ENCODE results near the gene EPHA6. TPM values are rescaled to one million over a fixed set of nuclear protein-coding genes. Genes with fewer than 3 reads are reported as not detected.

The EPHA6 gene
- total and polyA plus RNA-seq, 2 donors (not counting 1 experiment from before 2014, with no cell fraction given), result not detected

GRCh38 chr3:97409612-97410011, 595.2 kb downstream of the EPHA6 start:
- CTCF ChIA-PET, result no interaction called here
- no peak for TF ChIP-seq EZH2 (IDR thresholded peaks at IDR 0.05; ENCODE audit: borderline replicate concordance, insufficient read depth, low read depth, low read length, poor library complexity, severe bottlenecking)
- TF ChIP-seq, protein P1, sequence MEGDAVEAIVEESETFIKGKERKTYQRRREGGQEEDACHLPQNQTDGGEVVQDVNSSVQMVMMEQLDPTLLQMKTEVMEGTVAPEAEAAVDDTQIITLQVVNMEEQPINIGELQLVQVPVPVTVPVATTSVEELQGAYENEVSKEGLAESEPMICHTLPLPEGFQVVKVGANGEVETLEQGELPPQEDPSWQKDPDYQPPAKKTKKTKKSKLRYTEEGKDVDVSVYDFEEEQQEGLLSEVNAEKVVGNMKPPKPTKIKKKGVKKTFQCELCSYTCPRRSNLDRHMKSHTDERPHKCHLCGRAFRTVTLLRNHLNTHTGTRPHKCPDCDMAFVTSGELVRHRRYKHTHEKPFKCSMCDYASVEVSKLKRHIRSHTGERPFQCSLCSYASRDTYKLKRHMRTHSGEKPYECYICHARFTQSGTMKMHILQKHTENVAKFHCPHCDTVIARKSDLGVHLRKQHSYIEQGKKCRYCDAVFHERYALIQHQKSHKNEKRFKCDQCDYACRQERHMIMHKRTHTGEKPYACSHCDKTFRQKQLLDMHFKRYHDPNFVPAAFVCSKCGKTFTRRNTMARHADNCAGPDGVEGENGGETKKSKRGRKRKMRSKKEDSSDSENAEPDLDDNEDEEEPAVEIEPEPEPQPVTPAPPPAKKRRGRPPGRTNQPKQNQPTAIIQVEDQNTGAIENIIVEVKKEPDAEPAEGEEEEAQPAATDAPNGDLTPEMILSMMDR (IDR thresholded peaks at IDR 0.05), result no peak
- peaks cover 5% of the 10 kb centered on the region for H3K9me3 Mint-ChIP-seq (ENCODE audit: insufficient read depth)
- H3K4me3 Mint-ChIP-seq, result no peak overlapping the region
- H3K9ac ChIP-seq (ENCODE audit: low read length), result no peak overlapping the region
- DNase-seq, result no peak
- no peaks in the 10 kb centered on the region for H3K36me3 ChIP-seq (replicated peaks in 1 of 2; ENCODE audit: control extremely low read depth in 1 of 2, control insufficient read depth in 1 of 2, extremely low read depth in 1 of 2, insufficient read depth in 2 of 2, low read length in 1 of 2)
- no peak overlapping the region for H3K4me2 ChIP-seq (replicated peaks; ENCODE audit: low read depth, low read length, poor library complexity, severe bottlenecking)
- POLR2A ChIA-PET, result no interaction called here
- ATAC-seq (ENCODE audit: low read depth), result no peak
- intact Hi-C loops (cut with micrococcal nuclease), result no loop called here
- H3K27ac Mint-ChIP-seq, result no peak overlapping the region
- H4K20me1 ChIP-seq (ENCODE audit: control insufficient read depth, insufficient read depth, low read length, poor library complexity, severe bottlenecking), result no peaks in the 10 kb centered on the region
- H2AFZ ChIP-seq (ENCODE audit: insufficient read depth, low read depth, low read length, poor library complexity, severe bottlenecking), result no peak overlapping the region
- H3K79me2 ChIP-seq (ENCODE audit: control insufficient read depth, insufficient read depth, low read length), result no peaks in the 10 kb centered on the region
- H3K27me3 ChIP-seq (replicated peaks in 1 of 4; ENCODE audit: control extremely low read depth in 1 of 4, control insufficient read depth in 3 of 4, insufficient read depth in 4 of 4, low read length in 3 of 4), result no peaks in the 10 kb centered on the region
- H3K27ac ChIP-seq (ENCODE audit: low read length in 2 of 2), result no peak overlapping the region
- no peaks in the 10 kb centered on the region for H3K4me1 Mint-ChIP-seq
- H3K9me3 ChIP-seq (ENCODE audit: control extremely low read depth in 1 of 3, control insufficient read depth in 2 of 3, insufficient read depth in 1 of 3, low read length in 2 of 3), result no peaks in the 10 kb centered on the region
- H3K4me3 ChIP-seq (ENCODE audit: control extremely low read depth in 1 of 5, extremely low read depth in 1 of 5, insufficient read depth in 1 of 5, low read depth in 2 of 5, low read length in 4 of 5), result no peak overlapping the region
- H3K4me1 ChIP-seq (ENCODE audit: control insufficient read depth in 2 of 2, insufficient read depth in 2 of 2, low read length in 2 of 2), result no peaks in the 10 kb centered on the region
- no peaks in the 10 kb centered on the region for H3K27me3 Mint-ChIP-seq

GRCh38 chr3:97421565-97421964, 607.2 kb downstream of the EPHA6 start:
- Histone ChIP-seq H3K9ac (ENCODE audit: low read length) (no peak overlapping the region), H3K79me2 (ENCODE audit: control insufficient read depth, insufficient read depth, low read length) (no peaks in the 10 kb centered on the region), H3K4me3 (ENCODE audit: control extremely low read depth in 1 of 5, extremely low read depth in 1 of 5, insufficient read depth in 1 of 5, low read depth in 2 of 5, low read length in 4 of 5) (no peak overlapping the region), H3K27me3 (replicated peaks in 1 of 4; ENCODE audit: control extremely low read depth in 1 of 4, control insufficient read depth in 3 of 4, insufficient read depth in 4 of 4, low read length in 3 of 4) (no peaks in the 10 kb centered on the region), H2AFZ (ENCODE audit: insufficient read depth, low read depth, low read length, poor library complexity, severe bottlenecking) (no peak overlapping the region), H3K9me3 (ENCODE audit: control extremely low read depth in 1 of 3, control insufficient read depth in 2 of 3, insufficient read depth in 1 of 3, low read length in 2 of 3) (peaks cover 0 to 7% (median 0%) of the 10 kb centered on the region in 3 donors), H3K4me2 (replicated peaks; ENCODE audit: low read depth, low read length, poor library complexity, severe bottlenecking) (no peak overlapping the region), H3K4me1 (ENCODE audit: control insufficient read depth in 2 of 2, insufficient read depth in 2 of 2, low read length in 2 of 2) (no peaks in the 10 kb centered on the region), H3K36me3 (replicated peaks in 1 of 2; ENCODE audit: control extremely low read depth in 1 of 2, control insufficient read depth in 1 of 2, extremely low read depth in 1 of 2, insufficient read depth in 2 of 2, low read length in 1 of 2) (no peaks in the 10 kb centered on the region), H4K20me1 (ENCODE audit: control insufficient read depth, insufficient read depth, low read length, poor library complexity, severe bottlenecking) (no peaks in the 10 kb centered on the region), H3K27ac (ENCODE audit: low read length in 2 of 2) (no peak overlapping the region)
- DNase-seq (no peak), ATAC-seq (ENCODE audit: low read depth) (no peak)
- Mint-ChIP-seq H3K9me3 (ENCODE audit: insufficient read depth) (peaks cover 5% of the 10 kb centered on the region), H3K27ac (no peak overlapping the region), H3K4me1 (no peaks in the 10 kb centered on the region), H3K4me3 (no peak overlapping the region), H3K27me3 (no peaks in the 10 kb centered on the region)
- TF ChIP-seq, protein P1 (IDR thresholded peaks at IDR 0.05), result no peak
- TF ChIP-seq EZH2 (IDR thresholded peaks at IDR 0.05; ENCODE audit: borderline replicate concordance, insufficient read depth, low read depth, low read length, poor library complexity, severe bottlenecking), result no peak
- intact Hi-C loops (cut with micrococcal nuclease), result no loop called here
- ChIA-PET CTCF (no interaction called here), POLR2A (no interaction called here)

All from B cell (primary cell).